ENCODE data around the gene LRP1B.

The LRP1B gene

GRCh38 chr2:141856215-141856919, 274.4 kb downstream of the LRP1B start:
- no peaks in the 10 kb centered on the region for H3K36me3 ChIP-seq (ENCODE audit: insufficient read depth)
- no peaks in the 10 kb centered on the region for H3K4me1 ChIP-seq (ENCODE audit: low read depth, poor library complexity, severe bottlenecking)
- no peaks in the 10 kb centered on the region for H3K27me3 ChIP-seq (ENCODE audit: insufficient read depth, low read depth)
- no peak overlapping the region for H3K4me3 ChIP-seq (IDR thresholded peaks at IDR 0.05; ENCODE audit: insufficient read depth, low read depth, low read length)
- H3K79me2 ChIP-seq (ENCODE audit: insufficient read depth, low read depth), result no peaks in the 10 kb centered on the region
- H3K9ac ChIP-seq, result no peak overlapping the region
- TF ChIP-seq CTCF (conservative IDR thresholded peaks at IDR 0.05; ENCODE audit: low read depth, low read length), result no peak
- no peak overlapping the region for H3K27ac ChIP-seq
- no peak overlapping the region for H2AFZ ChIP-seq (ENCODE audit: low read depth)
- H4K20me1 ChIP-seq (ENCODE audit: insufficient read depth), result no peaks in the 10 kb centered on the region
- no peak overlapping the region for H3K4me2 ChIP-seq

- no peak for TF ChIP-seq CTCF (conservative IDR thresholded peaks at IDR 0.05; ENCODE audit: low read depth, low read length)
- no peaks in the 10 kb centered on the region for H3K36me3 ChIP-seq (ENCODE audit: insufficient read depth)
- no peak overlapping the region for H3K9ac ChIP-seq
Measured at GRCh38 chr2:141848191-141848590, 282.6 kb downstream of the LRP1B start.

GRCh38 chr2:141844231-141844630, 286.6 kb downstream of the LRP1B start:
- no peak overlapping the region for H3K4me2 ChIP-seq
- H4K20me1 ChIP-seq (ENCODE audit: insufficient read depth), result no peaks in the 10 kb centered on the region
- H3K4me3 ChIP-seq (IDR thresholded peaks at IDR 0.05; ENCODE audit: insufficient read depth, low read depth, low read length), result no peak overlapping the region
- H3K9ac ChIP-seq, result no peak overlapping the region
- no peaks in the 10 kb centered on the region for H3K36me3 ChIP-seq (ENCODE audit: insufficient read depth)
- no peaks in the 10 kb centered on the region for H3K4me1 ChIP-seq (ENCODE audit: low read depth, poor library complexity, severe bottlenecking)
- no peak overlapping the region for H2AFZ ChIP-seq (ENCODE audit: low read depth)
- no peak overlapping the region for H3K27ac ChIP-seq
- TF ChIP-seq CTCF (conservative IDR thresholded peaks at IDR 0.05; ENCODE audit: low read depth, low read length), result no peak
- no peaks in the 10 kb centered on the region for H3K27me3 ChIP-seq (ENCODE audit: insufficient read depth, low read depth)
- H3K79me2 ChIP-seq (ENCODE audit: insufficient read depth, low read depth), result no peaks in the 10 kb centered on the region

More at GRCh38 chr2:141848191-141848590, 282.6 kb downstream of the LRP1B start:
- Histone ChIP-seq H4K20me1 (ENCODE audit: insufficient read depth) (no peaks in the 10 kb centered on the region), H3K27me3 (ENCODE audit: insufficient read depth, low read depth) (no peaks in the 10 kb centered on the region), H2AFZ (ENCODE audit: low read depth) (no peak overlapping the region), H3K4me2 (no peak overlapping the region), H3K27ac (no peak overlapping the region), H3K4me3 (IDR thresholded peaks at IDR 0.05; ENCODE audit: insufficient read depth, low read depth, low read length) (no peak overlapping the region), H3K4me1 (ENCODE audit: low read depth, poor library complexity, severe bottlenecking) (no peaks in the 10 kb centered on the region), H3K79me2 (ENCODE audit: insufficient read depth, low read depth) (no peaks in the 10 kb centered on the region)

- no peaks in the 10 kb centered on the region for H4K20me1 ChIP-seq (ENCODE audit: insufficient read depth)
- no peak for TF ChIP-seq CTCF (conservative IDR thresholded peaks at IDR 0.05; ENCODE audit: low read depth, low read length)
- no peaks in the 10 kb centered on the region for H3K36me3 ChIP-seq (ENCODE audit: insufficient read depth)
- no peak overlapping the region for H3K4me2 ChIP-seq
- no peaks in the 10 kb centered on the region for H3K79me2 ChIP-seq (ENCODE audit: insufficient read depth, low read depth)
- no peak overlapping the region for H3K9ac ChIP-seq
- no peak overlapping the region for H3K4me3 ChIP-seq (IDR thresholded peaks at IDR 0.05; ENCODE audit: insufficient read depth, low read depth, low read length)
- H3K27me3 ChIP-seq (ENCODE audit: insufficient read depth, low read depth), result no peaks in the 10 kb centered on the region
- H3K27ac ChIP-seq, result no peak overlapping the region
- H3K4me1 ChIP-seq (ENCODE audit: low read depth, poor library complexity, severe bottlenecking), result no peaks in the 10 kb centered on the region
- H2AFZ ChIP-seq (ENCODE audit: low read depth), result no peak overlapping the region
Measured at GRCh38 chr2:141835103-141835502, 295.7 kb downstream of the LRP1B start.

Data from KMS-11 (cell line).